Mucosa of descending colon (tissue), 3 donors: ENCODE data around the gene CFAP61. TPM values are rescaled to one million over a fixed set of nuclear protein-coding genes. Genes with fewer than 3 reads are reported as not detected.
"Not testable (repeated sequence)": the region's sequence is repeated elsewhere in the genome, so short reads cannot be mapped to it uniquely, and the experiment has no call there.

ENCODE experiments used
- ATAC-seq: fragments of 200-7000 bp; cut with Tn5 transposase; one replicate; pipeline ENCODE4 v1.9.1; 2020; ENCODE audit warnings: mild to moderate bottlenecking, moderate library complexity
- DNase-seq, 3 donors: peaks; one replicate each; pipeline ENCODE4 v3.0.0-alpha.2; 2020
- H3K36me3 ChIP-seq: fragments of 200-600 bp; one replicate; pipeline ENCODE4 v1.8.0; 2021; ENCODE audit warnings: low read depth, mild to moderate bottlenecking
- H3K4me1 ChIP-seq: fragments of 200-600 bp; one replicate; pipeline ENCODE4 v1.8.0; 2021; ENCODE audit warnings: low read depth, mild to moderate bottlenecking
- H3K4me3 ChIP-seq: fragments of 200-600 bp; one replicate; pipeline ENCODE4 v1.8.0; 2021; ENCODE audit warnings: mild to moderate bottlenecking
- H3K9me3 ChIP-seq: fragments of 200-600 bp; one replicate; pipeline ENCODE4 v1.8.0; 2021; ENCODE audit warnings: mild to moderate bottlenecking
- intact Hi-C, 2 donors: fragments of 100-400 bp; cut with DNase I in 1 of 2; cut with micrococcal nuclease in 1 of 2; formaldehyde crosslinking; loops; one replicate each; pipeline versions ENCODE4 v1.11.0 to v1.11.1; 2022; cut with DNase I, micrococcal nuclease
- total RNA-seq, 3 donors: library from RNA; stranded (reverse); fragmentation: NEBNext Ultra II Directional in 2 of 3; extraction: Animal tissue kit (Norgen Biotek cat#: 25700) in 2 of 3; gene quantifications; one replicate each; pipeline versions ENCODE4 v1.2.1 to v1.2.4, GENCODE V29; 2021 to 2023
- TF ChIP-seq, protein P1 (sequence below): fragments of 200-600 bp; IDR thresholded peaks from one replicate; pipeline ENCODE4 v1.8.0; 2022; ENCODE audit warnings: antibody characterized with exemption, mild to moderate bottlenecking
- donor health status: DM: no; HTN: no; CAD: no; lungs with moderate emphysema.
- donor health status: DM: no; HTN: no; CAD: no.
- donor health status: DM: no; HTN: yes; CAD: no.

Gene CFAP61
- total RNA-seq, 3 donors from 2014 or later = 0.35 to 0.79 TPM; not detected in 1

DNA sequence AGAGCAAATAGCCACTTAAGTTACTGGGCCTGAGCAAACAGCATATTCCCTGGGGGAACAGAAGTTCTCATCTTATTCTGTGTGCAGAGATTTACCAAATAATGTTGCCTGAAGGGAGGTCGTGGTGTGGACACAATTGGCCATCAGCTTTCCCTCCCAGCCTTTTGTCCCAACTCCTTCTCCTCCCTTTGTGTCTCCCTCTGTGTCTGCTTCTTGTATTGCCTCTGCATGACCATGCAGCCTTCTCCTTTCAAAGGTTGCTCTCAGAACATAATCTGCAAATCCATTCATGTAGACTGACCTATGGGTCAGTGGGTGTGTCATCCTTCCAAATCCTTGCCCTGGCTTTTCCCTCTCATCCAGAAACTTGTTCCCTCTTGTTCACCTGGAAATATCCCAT lies 165.3 kb downstream of the CFAP61 start:
- no peaks in the 10 kb centered on the region for H3K9me3 ChIP-seq
- intact Hi-C loops = no loop called here
- no peak for DNase-seq
- H3K4me1 ChIP-seq = peaks cover 3% of the 10 kb centered on the region
- ATAC-seq = no peak
- TF ChIP-seq, protein P1, sequence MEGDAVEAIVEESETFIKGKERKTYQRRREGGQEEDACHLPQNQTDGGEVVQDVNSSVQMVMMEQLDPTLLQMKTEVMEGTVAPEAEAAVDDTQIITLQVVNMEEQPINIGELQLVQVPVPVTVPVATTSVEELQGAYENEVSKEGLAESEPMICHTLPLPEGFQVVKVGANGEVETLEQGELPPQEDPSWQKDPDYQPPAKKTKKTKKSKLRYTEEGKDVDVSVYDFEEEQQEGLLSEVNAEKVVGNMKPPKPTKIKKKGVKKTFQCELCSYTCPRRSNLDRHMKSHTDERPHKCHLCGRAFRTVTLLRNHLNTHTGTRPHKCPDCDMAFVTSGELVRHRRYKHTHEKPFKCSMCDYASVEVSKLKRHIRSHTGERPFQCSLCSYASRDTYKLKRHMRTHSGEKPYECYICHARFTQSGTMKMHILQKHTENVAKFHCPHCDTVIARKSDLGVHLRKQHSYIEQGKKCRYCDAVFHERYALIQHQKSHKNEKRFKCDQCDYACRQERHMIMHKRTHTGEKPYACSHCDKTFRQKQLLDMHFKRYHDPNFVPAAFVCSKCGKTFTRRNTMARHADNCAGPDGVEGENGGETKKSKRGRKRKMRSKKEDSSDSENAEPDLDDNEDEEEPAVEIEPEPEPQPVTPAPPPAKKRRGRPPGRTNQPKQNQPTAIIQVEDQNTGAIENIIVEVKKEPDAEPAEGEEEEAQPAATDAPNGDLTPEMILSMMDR = no peak
- H3K4me3 ChIP-seq = no peak overlapping the region
- H3K36me3 ChIP-seq = no peaks in the 10 kb centered on the region

- H3K4me3 ChIP-seq, H3K36me3 ChIP-seq, DNase-seq, intact Hi-C loops, H3K9me3 ChIP-seq, H3K4me1 ChIP-seq, ATAC-seq: not testable (repeated sequence)
Observed at GRCh38 chr20:20218106-20218505, 165.8 kb downstream of the CFAP61 start.

GRCh38 chr20:20219016-20219415 lies 166.7 kb downstream of the CFAP61 start:
- H3K36me3 ChIP-seq = no peaks in the 10 kb centered on the region
- ATAC-seq = no peak
- H3K4me1 ChIP-seq = peaks cover 3% of the 10 kb centered on the region
- TF ChIP-seq, protein P1 = no peak
- intact Hi-C loops = no loop called here
- no peak overlapping the region for H3K4me3 ChIP-seq
- H3K9me3 ChIP-seq = no peaks in the 10 kb centered on the region
- no peak for DNase-seq

DNA sequence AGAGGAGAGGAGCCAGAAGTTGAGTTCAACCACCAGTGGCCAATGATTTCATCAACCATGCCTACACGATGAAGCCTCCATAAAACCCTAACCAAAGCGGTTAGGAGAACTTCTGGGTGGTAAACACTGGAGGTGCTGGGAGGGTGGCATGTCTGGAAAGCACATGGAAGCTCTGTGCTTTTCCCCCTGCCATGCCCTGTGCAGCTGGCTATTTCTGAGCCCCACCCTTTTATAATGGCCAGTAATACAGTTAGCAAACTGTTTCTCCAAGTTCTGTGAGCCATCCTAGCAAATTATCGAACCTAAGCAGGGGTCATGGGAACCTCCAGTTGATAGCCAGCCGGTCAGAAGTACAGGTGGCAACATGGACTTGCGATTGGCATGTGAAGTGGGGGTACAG lies 167.8 kb downstream of the CFAP61 start:
- peak; percentile 67 for ATAC-seq
- no peaks in the 10 kb centered on the region for H3K9me3 ChIP-seq
- peaks cover 3% of the 10 kb centered on the region for H3K4me1 ChIP-seq
- intact Hi-C loops = no loop called here
- H3K4me3 ChIP-seq = no peak overlapping the region
- no peaks in the 10 kb centered on the region for H3K36me3 ChIP-seq
- TF ChIP-seq, protein P1 = no peak
- no peak for DNase-seq

DNA sequence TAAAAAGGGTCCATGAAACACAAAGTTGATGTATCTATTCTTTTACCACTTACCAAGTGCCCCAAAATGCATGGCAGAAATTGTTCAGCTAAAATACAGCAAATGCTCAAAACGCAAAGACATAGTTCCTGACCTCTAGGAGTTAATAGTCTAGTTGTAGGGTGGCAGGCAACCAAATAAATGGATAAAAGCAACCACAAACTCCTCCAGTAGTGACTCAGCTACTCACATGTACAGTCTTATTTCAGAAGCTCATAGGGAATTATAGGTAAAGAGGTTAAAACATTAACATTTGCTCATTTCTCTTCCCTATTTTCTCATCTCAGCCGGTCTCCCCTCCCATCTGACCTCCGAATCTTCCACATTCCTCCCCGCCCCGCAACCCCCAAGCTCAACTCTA lies 171.6 kb downstream of the CFAP61 start:
- no peaks in the 10 kb centered on the region for H3K9me3 ChIP-seq
- no peaks in the 10 kb centered on the region for H3K36me3 ChIP-seq
- intact Hi-C loops = no loop called here
- DNase-seq (no peak), ATAC-seq (no peak)
- TF ChIP-seq, protein P1 = no peak
- no peak overlapping the region for H3K4me3 ChIP-seq
- no peaks in the 10 kb centered on the region for H3K4me1 ChIP-seq

DNA sequence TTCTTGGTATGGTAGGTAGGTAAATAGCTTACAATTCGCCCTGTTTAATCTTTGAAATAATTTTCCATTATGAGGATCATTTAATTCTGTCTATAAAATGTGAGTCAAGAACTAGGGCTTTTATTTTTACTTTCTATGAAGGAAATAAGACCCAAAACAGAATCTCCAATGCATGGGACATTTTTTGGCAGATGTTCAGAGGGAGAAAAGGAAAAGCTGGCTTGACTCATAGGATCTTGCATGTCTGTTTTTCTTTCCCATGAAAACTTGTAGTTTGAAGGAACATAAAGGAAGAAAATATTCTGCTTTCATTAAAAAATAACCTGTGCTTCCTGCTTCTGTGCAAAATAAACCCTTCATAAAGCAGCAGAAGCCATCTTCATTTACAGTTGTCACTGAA lies 172.5 kb downstream of the CFAP61 start:
- H3K4me1 ChIP-seq = no peaks in the 10 kb centered on the region
- H3K9me3 ChIP-seq = no peaks in the 10 kb centered on the region
- no peak for DNase-seq
- H3K36me3 ChIP-seq = no peaks in the 10 kb centered on the region
- no peak overlapping the region for H3K4me3 ChIP-seq
- intact Hi-C loops = no loop called here
- TF ChIP-seq, protein P1 = no peak
- no peak for ATAC-seq
